ENCODE measurements around the gene HSPBP1. TPM values are rescaled to one million over a fixed set of nuclear protein-coding genes. Genes with fewer than 3 reads are reported as not detected.
A peak's percentile ranks its signal among the peaks of the same experiment; 100 is the strongest.
"Not testable (repeated sequence)": the region's sequence is repeated elsewhere in the genome, so short reads cannot be mapped to it uniquely, and the experiment has no call there.

The HSPBP1 gene
- 10 to 100 TPM; 17.9 to 46.7 (median 36.7) TPM for total RNA-seq

DNA sequence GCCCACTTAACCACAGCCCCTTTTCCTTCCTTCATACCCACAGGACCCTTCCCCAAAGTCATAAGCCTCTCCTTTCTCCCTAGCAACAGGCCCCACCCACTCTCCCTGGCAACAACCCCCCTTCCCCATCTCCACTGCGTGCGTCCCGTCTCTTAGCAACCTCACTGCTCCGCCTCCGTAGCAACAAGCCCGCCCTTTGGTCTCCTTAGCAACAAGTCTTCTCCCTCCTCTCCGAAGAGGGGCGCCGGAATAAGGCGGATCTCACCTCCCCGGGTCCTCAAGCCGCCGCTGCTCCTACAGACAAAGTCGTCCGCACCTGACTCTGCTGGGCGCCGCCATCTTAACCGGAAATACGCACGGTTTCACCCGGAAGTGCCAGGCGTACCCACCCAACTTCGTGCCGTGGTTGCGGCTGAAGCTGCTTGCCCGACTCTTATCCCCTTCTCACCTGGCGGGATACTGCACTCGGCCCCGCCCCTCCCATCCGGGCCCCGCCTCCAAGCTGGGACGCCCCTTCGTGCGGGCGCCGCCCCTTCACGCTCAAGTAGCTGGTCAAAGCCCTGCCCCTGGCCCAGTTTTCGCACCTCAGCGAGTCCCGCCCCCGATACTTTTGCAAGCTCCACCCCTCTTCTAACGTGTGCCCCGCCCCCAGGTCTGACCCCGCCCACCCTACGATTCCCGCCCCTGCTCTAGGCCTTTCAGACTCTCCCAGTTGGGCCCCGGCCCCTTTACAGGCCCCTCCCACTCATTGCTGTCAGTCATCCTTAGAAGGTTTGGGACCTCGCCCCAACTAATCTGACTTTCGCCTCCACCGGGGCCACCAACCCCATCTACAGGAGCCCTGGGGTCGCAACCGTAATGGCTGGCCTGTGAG, at the start of gene HSPBP1:
Gene HSPBP1 (minus strand): TSS at position 341 of the 874 bp plus-strand sequence. CDS start 502 bp downstream, outside the sequence.
- Histone ChIP-seq H3K27me3 (peaks cover 22% of the 10 kb centered on the region), H3K4me3 (peak within 1 kb of the TSS; percentile 85), H3K9me3 (no peaks in the 10 kb centered on the region), H3K4me1 (peaks cover 28% of the 10 kb centered on the region), H3K36me3 (peaks cover 21% of the 10 kb centered on the region), H3K27ac (peak within 1 kb of the TSS; percentile 73)
- peak; percentile 95 to 96 for DNase-seq (ENCODE audit: low spot score in 2 of 2)
- no peak for TF ChIP-seq POLR2AphosphoS5 (IDR thresholded peaks at IDR 0.05)
- no peak for TF ChIP-seq EP300 (IDR thresholded peaks at IDR 0.05)
- TF ChIP-seq, protein P1, sequence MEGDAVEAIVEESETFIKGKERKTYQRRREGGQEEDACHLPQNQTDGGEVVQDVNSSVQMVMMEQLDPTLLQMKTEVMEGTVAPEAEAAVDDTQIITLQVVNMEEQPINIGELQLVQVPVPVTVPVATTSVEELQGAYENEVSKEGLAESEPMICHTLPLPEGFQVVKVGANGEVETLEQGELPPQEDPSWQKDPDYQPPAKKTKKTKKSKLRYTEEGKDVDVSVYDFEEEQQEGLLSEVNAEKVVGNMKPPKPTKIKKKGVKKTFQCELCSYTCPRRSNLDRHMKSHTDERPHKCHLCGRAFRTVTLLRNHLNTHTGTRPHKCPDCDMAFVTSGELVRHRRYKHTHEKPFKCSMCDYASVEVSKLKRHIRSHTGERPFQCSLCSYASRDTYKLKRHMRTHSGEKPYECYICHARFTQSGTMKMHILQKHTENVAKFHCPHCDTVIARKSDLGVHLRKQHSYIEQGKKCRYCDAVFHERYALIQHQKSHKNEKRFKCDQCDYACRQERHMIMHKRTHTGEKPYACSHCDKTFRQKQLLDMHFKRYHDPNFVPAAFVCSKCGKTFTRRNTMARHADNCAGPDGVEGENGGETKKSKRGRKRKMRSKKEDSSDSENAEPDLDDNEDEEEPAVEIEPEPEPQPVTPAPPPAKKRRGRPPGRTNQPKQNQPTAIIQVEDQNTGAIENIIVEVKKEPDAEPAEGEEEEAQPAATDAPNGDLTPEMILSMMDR (IDR thresholded peaks at IDR 0.05) = no peak
- no peak for TF ChIP-seq POLR2A (IDR thresholded peaks at IDR 0.05)
- WGBS = 5% methylated on average over 47 of the region's 52 CpGs

DNA sequence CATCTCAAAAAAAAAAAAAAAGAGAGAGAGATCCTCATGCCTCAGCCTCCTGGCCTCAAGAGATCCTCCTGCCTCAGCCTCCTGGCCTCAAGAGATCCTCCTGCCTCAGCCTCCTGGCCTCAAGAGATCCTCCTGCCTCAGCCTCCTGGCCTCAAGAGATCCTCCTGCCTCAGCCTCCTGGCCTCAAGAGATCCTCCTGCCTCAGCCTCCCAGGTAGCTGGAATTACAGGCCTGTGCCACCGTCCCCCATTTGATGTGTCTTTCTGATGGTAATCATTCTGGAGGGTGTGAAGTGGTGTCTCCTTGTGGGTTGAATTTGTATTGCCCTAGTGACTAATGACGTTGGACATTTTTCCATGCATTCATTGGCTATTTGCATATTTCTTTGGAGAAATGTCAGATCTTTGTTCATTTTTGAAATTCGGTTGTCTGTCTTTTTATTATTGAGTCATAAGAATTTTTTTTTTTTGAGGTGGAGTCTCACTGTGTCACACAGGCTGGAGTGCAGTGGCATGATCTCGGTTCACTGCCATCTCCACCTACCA, 48.9 kb upstream of the HSPBP1 start:
- not testable (repeated sequence) for H3K4me3 ChIP-seq; H3K27ac ChIP-seq; H3K9me3 ChIP-seq; DNase-seq (ENCODE audit: low spot score in 2 of 2); H3K4me1 ChIP-seq; H3K27me3 ChIP-seq; H3K36me3 ChIP-seq
- WGBS = 63% methylated on average over 4 of the region's 4 CpGs

GRCh38 chr19:55325172-55325571, 45.3 kb upstream of the HSPBP1 start, which contains the start of gene TMEM150B:
TMEM150B (minus strand) TSS chr19:55325341; CDS start chr19:55321036, 4,305 bp downstream.
- TF ChIP-seq POLR2A (IDR thresholded peaks at IDR 0.05) (no peak), POLR2AphosphoS5 (IDR thresholded peaks at IDR 0.05) (no peak), EP300 (IDR thresholded peaks at IDR 0.05) (no peak)
- TF ChIP-seq, protein P1 (IDR thresholded peaks at IDR 0.05) = no peak
- Histone ChIP-seq H3K4me1 (no peaks in the 10 kb centered on the region), H3K27me3 (peaks cover 9% of the 10 kb centered on the region), H3K36me3 (no peaks in the 10 kb centered on the region), H3K9me3 (no peaks in the 10 kb centered on the region), H3K27ac (no peak within 1 kb of the TSS), H3K4me3 (no peak within 1 kb of the TSS)
- 80% methylated on average over 14 of the region's 14 CpGs for WGBS
- DNase-seq (ENCODE audit: low spot score in 2 of 2) = no peak

- Histone ChIP-seq H3K4me3 (no peak overlapping the region), H3K27me3 (peaks cover 14% of the 10 kb centered on the region), H3K27ac (no peak overlapping the region), H3K4me1 (no peaks in the 10 kb centered on the region), H3K36me3 (no peaks in the 10 kb centered on the region), H3K9me3 (no peaks in the 10 kb centered on the region)
- no peak for TF ChIP-seq POLR2AphosphoS5 (IDR thresholded peaks at IDR 0.05)
- TF ChIP-seq EP300 (IDR thresholded peaks at IDR 0.05) = no peak
- TF ChIP-seq POLR2A (IDR thresholded peaks at IDR 0.05) = no peak
- TF ChIP-seq, protein P1 (IDR thresholded peaks at IDR 0.05) = no peak
- 67% methylated on average over 6 of the region's 6 CpGs for WGBS
- no peak for DNase-seq (ENCODE audit: low spot score in 2 of 2)
Observed at GRCh38 chr19:55324662-55325061, 44.8 kb upstream of the HSPBP1 start.

DNA sequence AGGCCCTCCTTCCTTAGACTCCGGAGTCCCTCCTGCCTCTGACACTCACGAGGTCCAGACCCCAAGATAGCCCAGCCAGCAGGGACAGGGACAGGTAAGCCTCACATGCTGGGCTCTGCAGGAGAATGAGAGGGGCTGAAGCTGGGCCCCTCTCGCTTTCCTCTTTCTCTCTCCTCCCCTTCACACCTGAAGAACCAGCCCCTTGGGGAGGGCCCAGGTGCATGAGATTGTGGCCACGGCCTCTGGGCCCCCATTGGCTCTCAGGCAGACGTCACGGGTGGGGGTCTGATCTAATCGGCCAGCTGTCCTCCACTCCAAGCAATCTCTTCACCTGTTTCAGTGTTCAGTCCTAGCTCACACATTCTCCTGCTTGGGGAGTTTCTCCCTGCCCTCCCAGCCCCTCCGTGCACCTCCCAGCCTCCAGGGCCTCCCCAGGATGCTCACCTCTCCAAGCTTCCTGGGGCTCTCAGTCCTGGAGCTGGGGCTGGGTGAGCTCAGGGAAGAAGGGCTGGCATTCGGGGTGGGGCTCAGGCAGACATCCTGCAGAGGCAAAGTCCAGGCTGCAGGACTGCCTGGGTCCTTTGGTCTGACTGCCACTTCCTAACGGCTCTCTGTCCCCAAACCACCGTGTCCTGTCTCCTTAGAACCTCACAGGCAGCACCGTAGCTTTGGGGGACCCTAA, 42.4 kb upstream of the HSPBP1 start:
- Histone ChIP-seq H3K27ac (no peak overlapping the region), H3K9me3 (no peaks in the 10 kb centered on the region), H3K4me1 (no peaks in the 10 kb centered on the region), H3K27me3 (peaks cover 16% of the 10 kb centered on the region), H3K36me3 (no peaks in the 10 kb centered on the region), H3K4me3 (no peak overlapping the region)
- TF ChIP-seq POLR2AphosphoS5 (IDR thresholded peaks at IDR 0.05) (no peak), POLR2A (IDR thresholded peaks at IDR 0.05) (no peak), EP300 (IDR thresholded peaks at IDR 0.05) (no peak)
- TF ChIP-seq, protein P1 (IDR thresholded peaks at IDR 0.05) = no peak
- WGBS = 58% methylated on average over 11 of the region's 12 CpGs
- DNase-seq (ENCODE audit: low spot score in 2 of 2) = no peak
